ENCODE data around the gene GAL3ST2.

The GAL3ST2 gene

GRCh38 chr2:241848761-241849615, 72.4 kb downstream of the GAL3ST2 start:
- no peak for DNase-seq

GRCh38 chr2:241849616-241850543, 73.3 kb downstream of the GAL3ST2 start:
- DNase-seq = no peak

- no peak for DNase-seq
Measured at GRCh38 chr2:241850544-241851324, 74.1 kb downstream of the GAL3ST2 start.

GRCh38 chr2:241851325-241852115, 74.9 kb downstream of the GAL3ST2 start:
- no peak for DNase-seq

- DNase-seq = no peak
Measured at GRCh38 chr2:241852116-241852980, 75.7 kb downstream of the GAL3ST2 start.

GRCh38 chr2:241852981-241853631, 76.5 kb downstream of the GAL3ST2 start:
- no peak for DNase-seq
